T-cell (primary cell): Measurements from ENCODE around the gene FSHR. TPM values are rescaled to one million over a fixed set of nuclear protein-coding genes. Genes with fewer than 3 reads are reported as not detected.

Source experiments
- ATAC-seq, 4 experiments: fragments of 200-7000 bp in 3 of 4; fragments of 150-1000 bp in 1 of 4; cut with Tn5 transposase; replicated peaks in 1 of 4; 1 replicate in 3 of 4; 2 replicates in 1 of 4; pipeline ENCODE4 v1.10.0; 2021; ENCODE audit warnings: moderate library complexity in 3 of 4, mild to moderate bottlenecking in 2 of 4, moderate number of reproducible peaks in 1 of 4
- CTCF ChIA-PET, 2 donors: fragments of 300-600 bp; sonication (Branson Sonifier 250); formaldehyde crosslinking; loops; one replicate each; lab custom pipeline; 2022; ENCODE audit warnings: antibody characterized with exemption in 2 of 2; lab: Charles Lee
- POLR2A ChIA-PET, 2 donors: fragments of 300-600 bp; sonication (Branson Sonifier 250); formaldehyde crosslinking; loops; one replicate each; lab custom pipeline; 2022; ENCODE audit warnings: antibody characterized with exemption in 2 of 2; lab: Charles Lee
- DNase-seq, 35 experiments: peaks; one replicate each; pipeline versions ENCODE4 v3.0.0 to v3.0.0-alpha.2; 2013 to 2023
- H3K27ac ChIP-seq: one replicate; pipeline ENCODE4 v1.5.1; 2013; ENCODE audit warnings: low read length
- H3K27me3 ChIP-seq, 2 experiments: replicated peaks in 1 of 2; 1 replicate in 1 of 2; 2 replicates in 1 of 2; pipeline versions ENCODE4 v1.6.1 to v1.7.0; 2013; ENCODE audit warnings: low read length in 1 of 2, mixed read lengths in 1 of 2; ENCODE audit not compliant: control insufficient read depth in 2 of 2, insufficient read depth in 2 of 2; ENCODE audit errors: extremely low read depth in 1 of 2
- H3K36me3 ChIP-seq, 2 donors: 1 replicate in 1 of 2; 2 replicates in 1 of 2; pipeline versions ENCODE4 v1.6.1 to v1.7.0; 2013; ENCODE audit warnings: low read length in 1 of 2; ENCODE audit not compliant: control insufficient read depth in 2 of 2, insufficient read depth in 1 of 2; ENCODE audit errors: extremely low read depth in 1 of 2
- H3K4me1 ChIP-seq, 2 experiments: 1 replicate in 1 of 2; 2 replicates in 1 of 2; pipeline versions ENCODE4 v1.6.1 to v1.7.0; 2013; ENCODE audit warnings: low read length in 2 of 2, mixed read lengths in 1 of 2; ENCODE audit not compliant: insufficient read depth in 2 of 2, control insufficient read depth in 1 of 2; ENCODE audit errors: extremely low read depth in 1 of 2
- H3K4me3 ChIP-seq, 2 donors: 1 replicate in 1 of 2; 2 replicates in 1 of 2; pipeline versions ENCODE4 v1.5.1 to v1.7.0; 2013; ENCODE audit warnings: mild to moderate bottlenecking in 2 of 2, low read length in 1 of 2, moderate library complexity in 1 of 2; ENCODE audit not compliant: control insufficient read depth in 1 of 2; ENCODE audit errors: extremely low read depth in 1 of 2
- H3K9me3 ChIP-seq: 2 replicates; pipeline ENCODE4 v1.7.0; 2013
- H3K27ac Mint-ChIP-seq, 2 donors: one replicate each; pipeline ENCODE4 v1.8.0; 2020 to 2021; ENCODE audit warnings: mild to moderate bottlenecking in 2 of 2, mixed read lengths in 2 of 2
- H3K27me3 Mint-ChIP-seq, 2 donors: one replicate each; pipeline ENCODE4 v1.8.0; 2021 to 2022; ENCODE audit warnings: mixed read lengths in 2 of 2
- H3K36me3 Mint-ChIP-seq: one replicate; pipeline ENCODE4 v1.8.0; 2021; ENCODE audit warnings: mixed read lengths
- H3K4me1 Mint-ChIP-seq, 3 donors: one replicate each; pipeline ENCODE4 v1.8.0; 2020 to 2022; ENCODE audit warnings: mixed read lengths in 3 of 3, mild to moderate bottlenecking in 1 of 3
- H3K4me3 Mint-ChIP-seq, 3 donors: one replicate each; pipeline ENCODE4 v1.8.0; 2020 to 2022; ENCODE audit warnings: mild to moderate bottlenecking in 3 of 3, mixed read lengths in 3 of 3, moderate library complexity in 3 of 3
- H3K9me3 Mint-ChIP-seq, 3 donors: one replicate each; pipeline ENCODE4 v1.8.0; 2020 to 2022; ENCODE audit warnings: mixed read lengths in 3 of 3
- WGBS: methylation state at CpG from one replicate; pipeline ENCODE4 v1.1.5; 2013; ENCODE audit warnings: missing lambda C conversion rate; ENCODE audit not compliant: insufficient coverage; 5-methylcytosine and 5-hydroxymethylcytosine counted together
- total RNA-seq, 35 experiments: library from RNA in 6 of 35; stranded (reverse) in 6 of 35; fragments of 120-200 nt in 1 of 35; gene quantifications; one replicate each; pipeline versions ENCODE4 v1.2.1 to v1.2.4 and lab custom pipeline; 2013 to 2026

The FSHR gene
- total RNA-seq, 5 donors from 2014 or later (not counting 1 experiment from before 2014, with no cell fraction given): not detected

GRCh38 chr2:48978131-48978530 is 176.2 kb downstream of the FSHR start:
- ChIA-PET CTCF (no interaction called here), POLR2A (no interaction called here)
- peaks cover 0 to 10% of the 10 kb centered on the region in 2 donors for H3K27me3 Mint-ChIP-seq

GRCh38 chr2:48971801-48972200 is 182.5 kb downstream of the FSHR start:
- POLR2A ChIA-PET: no interaction called here
- no peaks in the 10 kb centered on the region for H3K4me1 ChIP-seq
- no peaks in the 10 kb centered on the region for H3K9me3 Mint-ChIP-seq
- ATAC-seq (no peak), DNase-seq (no peak)
- H3K4me3 Mint-ChIP-seq: no peak overlapping the region
- WGBS: 100% methylated on average over 1 of the region's 2 CpGs
- no peak overlapping the region for H3K27ac ChIP-seq
- H3K36me3 ChIP-seq: no peaks in the 10 kb centered on the region
- H3K4me3 ChIP-seq: no peak overlapping the region
- H3K4me1 Mint-ChIP-seq: no peaks in the 10 kb centered on the region
- CTCF ChIA-PET: no interaction called here
- H3K27me3 ChIP-seq: no peaks in the 10 kb centered on the region
- no peak overlapping the region for H3K27ac Mint-ChIP-seq
- no peaks in the 10 kb centered on the region for H3K36me3 Mint-ChIP-seq
- H3K27me3 Mint-ChIP-seq: peaks cover 0 to 5% of the 10 kb centered on the region in 2 donors
- no peaks in the 10 kb centered on the region for H3K9me3 ChIP-seq

More at GRCh38 chr2:48978131-48978530, 176.2 kb downstream of the FSHR start:
- Mint-ChIP-seq H3K27ac (no peak overlapping the region), H3K4me3 (no peak overlapping the region), H3K9me3 (no peaks in the 10 kb centered on the region), H3K36me3 (no peaks in the 10 kb centered on the region), H3K4me1 (no peaks in the 10 kb centered on the region)
- Histone ChIP-seq H3K36me3 (no peaks in the 10 kb centered on the region), H3K9me3 (no peaks in the 10 kb centered on the region), H3K4me1 (no peaks in the 10 kb centered on the region), H3K27me3 (no peaks in the 10 kb centered on the region), H3K4me3 (no peak overlapping the region), H3K27ac (no peak overlapping the region)
- ATAC-seq (no peak), DNase-seq (no peak)

GRCh38 chr2:48968011-48968410 is 186.3 kb downstream of the FSHR start:
- ATAC-seq (no peak), DNase-seq (no peak)
- Histone ChIP-seq H3K9me3 (no peaks in the 10 kb centered on the region), H3K27ac (no peak overlapping the region), H3K36me3 (no peaks in the 10 kb centered on the region), H3K27me3 (no peaks in the 10 kb centered on the region), H3K4me3 (no peak overlapping the region), H3K4me1 (no peaks in the 10 kb centered on the region)
- 83% methylated on average over 1 of the region's 4 CpGs for WGBS
- no peak overlapping the region for H3K4me3 Mint-ChIP-seq
- no peaks in the 10 kb centered on the region for H3K4me1 Mint-ChIP-seq
- peaks cover 0 to under 1% (median 0%) of the 10 kb centered on the region in 3 donors for H3K9me3 Mint-ChIP-seq
- H3K36me3 Mint-ChIP-seq: no peaks in the 10 kb centered on the region
- ChIA-PET POLR2A (no interaction called here), CTCF (interaction anchor here in 1 of 2 donors (0.5 kb wide), 1 partner anchor 887 kb away, joined by 3 read pairs; no protein-coding TSS in a partner anchor)
- no peaks in the 10 kb centered on the region for H3K27me3 Mint-ChIP-seq
- no peak overlapping the region for H3K27ac Mint-ChIP-seq

- ATAC-seq (no peak), DNase-seq (no peak)
Observed at GRCh38 chr2:48965204-48965603, 189.1 kb downstream of the FSHR start.

GRCh38 chr2:48961009-48961408 is 193.3 kb downstream of the FSHR start:
- no peak overlapping the region for H3K27ac Mint-ChIP-seq
- no peak for DNase-seq
- no peak overlapping the region for H3K27ac ChIP-seq
- H3K4me3 Mint-ChIP-seq: no peak overlapping the region
- ChIA-PET CTCF (interaction anchor here in 1 of 2 donors (1.0 kb wide), 1 partner anchor 15 kb away, joined by 3 read pairs; no protein-coding TSS in a partner anchor), POLR2A (no interaction called here)
- H3K36me3 Mint-ChIP-seq: no peaks in the 10 kb centered on the region
- H3K9me3 ChIP-seq: no peaks in the 10 kb centered on the region
- H3K27me3 ChIP-seq: no peaks in the 10 kb centered on the region
- H3K4me3 ChIP-seq: no peak overlapping the region
- WGBS: 95% methylated on average over 3 of the region's 4 CpGs
- H3K36me3 ChIP-seq: no peaks in the 10 kb centered on the region
- no peaks in the 10 kb centered on the region for H3K4me1 Mint-ChIP-seq
- no peaks in the 10 kb centered on the region for H3K4me1 ChIP-seq
- peaks cover 2 to 7% of the 10 kb centered on the region in 2 donors for H3K27me3 Mint-ChIP-seq
- peaks cover 0 to 6% (median 0%) of the 10 kb centered on the region in 3 donors for H3K9me3 Mint-ChIP-seq
- ATAC-seq: no peak

More at GRCh38 chr2:48965204-48965603, 189.1 kb downstream of the FSHR start:
- Mint-ChIP-seq H3K4me3 (no peak overlapping the region), H3K36me3 (no peaks in the 10 kb centered on the region), H3K27ac (no peak overlapping the region), H3K9me3 (peaks cover 0 to 6% (median 0%) of the 10 kb centered on the region in 3 donors), H3K27me3 (peaks cover 0 to 4% of the 10 kb centered on the region in 2 donors), H3K4me1 (no peaks in the 10 kb centered on the region)
- Histone ChIP-seq H3K9me3 (no peaks in the 10 kb centered on the region), H3K4me1 (no peaks in the 10 kb centered on the region), H3K36me3 (no peaks in the 10 kb centered on the region), H3K27ac (no peak overlapping the region), H3K4me3 (no peak overlapping the region), H3K27me3 (no peaks in the 10 kb centered on the region)
- CTCF ChIA-PET: no interaction called here
- WGBS: 20% methylated on average over 1 of the region's 1 CpG
- POLR2A ChIA-PET: no interaction called here

- Histone ChIP-seq H3K4me3 (no peak overlapping the region), H3K27me3 (peaks cover 0 to 4% of the 10 kb centered on the region in 2 experiments), H3K36me3 (no peaks in the 10 kb centered on the region), H3K9me3 (no peaks in the 10 kb centered on the region), H3K27ac (no peak overlapping the region), H3K4me1 (no peaks in the 10 kb centered on the region)
- no peak for ATAC-seq
- H3K27ac Mint-ChIP-seq: no peak overlapping the region
- no peaks in the 10 kb centered on the region for H3K9me3 Mint-ChIP-seq
- H3K4me3 Mint-ChIP-seq: no peak overlapping the region
- POLR2A ChIA-PET: no interaction called here
- H3K27me3 Mint-ChIP-seq: peaks cover 1 to 6% of the 10 kb centered on the region in 2 donors
- H3K36me3 Mint-ChIP-seq: no peaks in the 10 kb centered on the region
- CTCF ChIA-PET: interaction anchor here in 1 of 2 donors (0.6 kb wide), 1 partner anchor 1556 kb away, joined by 3 read pairs; no protein-coding TSS in a partner anchor
- no peak for DNase-seq
- no peaks in the 10 kb centered on the region for H3K4me1 Mint-ChIP-seq
Observed at GRCh38 chr2:48954935-48955334, 199.4 kb downstream of the FSHR start.
